GM12873 (cell line): Measurements from ENCODE around the gene FARP1.
A peak's percentile ranks its signal among the peaks of the same experiment; 100 is the strongest.

Experiments
- TF ChIP-seq, protein P1 (sequence below): IDR thresholded peaks from 2 replicates; pipeline ENCODE4 v1.5.1; 2012; ENCODE audit warnings: low read depth, mild to moderate bottlenecking, moderate library complexity, low read length, control low read depth; ENCODE audit not compliant: insufficient read depth; ENCODE audit errors: missing control alignments

FARP1 gene

DNA sequence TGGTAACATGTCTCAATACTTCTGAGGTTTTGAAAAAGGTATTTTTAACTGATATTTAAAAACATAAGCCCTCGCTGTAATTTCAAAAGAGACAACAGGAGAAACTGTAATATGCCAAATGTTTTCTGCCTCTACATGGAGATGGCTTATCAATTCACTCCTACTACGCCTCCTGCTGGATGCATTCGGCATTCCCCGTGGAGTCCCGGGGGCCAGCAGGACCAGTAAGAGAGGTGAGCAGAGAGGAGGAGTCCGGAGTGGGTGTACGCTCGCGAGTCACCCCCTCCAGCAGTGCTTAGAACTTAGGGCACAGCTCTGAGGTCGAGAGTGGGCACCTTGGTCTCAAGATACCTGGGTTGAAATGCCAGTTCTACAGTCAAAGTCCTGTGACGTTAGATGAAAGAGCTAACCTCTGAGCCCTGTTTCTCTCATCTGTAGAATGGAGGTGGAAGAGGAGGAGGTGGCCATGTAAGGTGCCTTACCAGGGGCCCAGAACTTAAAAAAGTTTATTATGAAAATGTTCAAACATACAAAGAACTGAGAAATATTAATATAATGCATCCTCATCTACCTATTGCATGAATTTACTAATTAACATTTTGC lies 323.8 kb downstream of the FARP1 start:
- TF ChIP-seq, protein P1, sequence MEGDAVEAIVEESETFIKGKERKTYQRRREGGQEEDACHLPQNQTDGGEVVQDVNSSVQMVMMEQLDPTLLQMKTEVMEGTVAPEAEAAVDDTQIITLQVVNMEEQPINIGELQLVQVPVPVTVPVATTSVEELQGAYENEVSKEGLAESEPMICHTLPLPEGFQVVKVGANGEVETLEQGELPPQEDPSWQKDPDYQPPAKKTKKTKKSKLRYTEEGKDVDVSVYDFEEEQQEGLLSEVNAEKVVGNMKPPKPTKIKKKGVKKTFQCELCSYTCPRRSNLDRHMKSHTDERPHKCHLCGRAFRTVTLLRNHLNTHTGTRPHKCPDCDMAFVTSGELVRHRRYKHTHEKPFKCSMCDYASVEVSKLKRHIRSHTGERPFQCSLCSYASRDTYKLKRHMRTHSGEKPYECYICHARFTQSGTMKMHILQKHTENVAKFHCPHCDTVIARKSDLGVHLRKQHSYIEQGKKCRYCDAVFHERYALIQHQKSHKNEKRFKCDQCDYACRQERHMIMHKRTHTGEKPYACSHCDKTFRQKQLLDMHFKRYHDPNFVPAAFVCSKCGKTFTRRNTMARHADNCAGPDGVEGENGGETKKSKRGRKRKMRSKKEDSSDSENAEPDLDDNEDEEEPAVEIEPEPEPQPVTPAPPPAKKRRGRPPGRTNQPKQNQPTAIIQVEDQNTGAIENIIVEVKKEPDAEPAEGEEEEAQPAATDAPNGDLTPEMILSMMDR: peak; percentile 63

DNA sequence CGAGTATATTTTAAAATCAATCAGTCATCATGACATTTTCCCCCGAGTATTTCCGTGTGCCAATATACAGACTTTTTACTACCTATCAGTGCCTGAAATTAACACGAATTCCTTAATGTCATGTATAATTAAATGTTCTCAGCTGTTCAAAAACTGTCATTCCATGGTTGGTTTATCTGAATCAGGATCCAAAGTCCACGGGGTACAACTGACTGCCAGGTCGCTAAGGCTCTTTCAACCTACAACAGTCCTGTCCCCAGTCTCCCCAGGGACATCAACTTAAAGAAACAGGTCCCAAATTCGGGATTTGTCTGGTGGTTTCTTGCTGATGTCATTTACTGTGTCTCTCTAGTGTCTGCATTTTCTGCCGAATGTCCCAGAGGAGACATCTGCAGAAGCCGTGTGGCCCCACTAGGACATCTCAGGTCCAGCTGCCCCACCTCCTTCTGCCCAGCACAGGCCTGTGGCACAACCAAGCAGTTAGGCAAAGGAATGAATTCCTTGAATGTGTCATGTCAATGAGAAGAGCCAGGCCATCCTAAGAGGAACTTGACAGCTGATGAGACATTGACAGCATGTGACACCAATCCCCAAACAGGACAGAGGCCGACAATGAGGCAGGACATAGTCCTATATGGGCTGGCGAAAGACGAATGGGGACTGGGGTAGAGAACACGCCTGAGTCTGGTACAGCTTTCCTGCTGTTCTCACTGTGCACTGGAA lies 324.5 kb downstream of the FARP1 start:
- TF ChIP-seq, protein P1: no peak

DNA sequence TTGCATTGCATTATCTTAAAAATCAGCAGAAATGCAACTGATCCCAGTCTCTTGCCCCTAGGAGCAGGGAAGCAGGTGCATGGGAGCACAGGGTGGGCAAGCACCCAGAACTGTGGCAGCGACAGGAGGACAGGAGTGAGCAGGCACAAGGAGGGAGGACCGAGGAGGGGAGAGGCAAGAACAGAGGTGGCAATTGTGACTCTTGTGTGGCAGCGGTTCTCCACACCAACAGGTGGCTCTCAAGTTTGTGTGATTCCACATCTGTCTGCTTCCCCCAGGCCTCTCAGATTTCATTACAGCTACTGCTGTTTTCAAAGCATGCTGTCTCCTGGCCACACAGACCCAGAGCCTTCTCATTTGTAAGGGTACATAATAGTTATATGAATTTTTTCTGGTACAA lies 325.5 kb downstream of the FARP1 start:
- TF ChIP-seq, protein P1: peak; percentile 18

DNA sequence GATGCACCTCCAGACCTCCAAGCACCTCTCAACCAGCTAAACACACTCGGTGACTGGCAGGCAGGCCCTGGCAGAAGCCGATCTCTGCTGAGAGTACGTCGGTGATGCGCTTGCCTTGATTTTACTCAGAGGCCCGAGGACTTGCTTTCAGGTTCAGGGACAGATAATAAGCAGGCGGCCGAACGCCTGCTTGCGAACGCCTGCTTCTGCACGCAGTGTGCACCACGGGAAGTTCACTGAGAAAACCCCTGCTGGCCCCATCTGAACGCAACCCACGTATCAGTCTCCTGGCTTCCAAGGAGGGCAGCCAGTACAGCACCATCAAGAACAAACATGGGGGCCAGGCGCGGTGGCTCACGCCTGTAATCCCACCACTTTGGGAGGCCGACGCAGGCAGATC lies 326.0 kb downstream of the FARP1 start:
- TF ChIP-seq, protein P1: no peak

DNA sequence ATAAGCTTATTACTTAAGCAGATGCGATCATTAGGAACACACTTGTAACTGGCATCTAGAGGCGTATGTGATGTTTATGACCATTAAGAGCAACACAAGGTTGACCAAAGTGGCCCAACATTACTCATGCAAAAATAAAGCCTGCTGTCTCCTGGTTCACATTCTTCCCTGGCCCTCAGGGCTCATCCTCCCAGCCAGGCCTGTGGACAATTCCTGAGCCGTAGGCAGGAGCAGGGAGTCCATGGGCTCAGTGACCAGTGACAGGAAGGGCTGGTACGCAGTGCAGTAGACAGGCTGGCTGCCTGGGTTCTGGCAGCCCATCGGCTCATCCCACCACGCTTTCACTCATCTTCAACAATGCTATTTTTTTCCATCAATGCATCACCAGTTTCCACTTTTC lies 328.0 kb downstream of the FARP1 start:
- TF ChIP-seq, protein P1: no peak

DNA sequence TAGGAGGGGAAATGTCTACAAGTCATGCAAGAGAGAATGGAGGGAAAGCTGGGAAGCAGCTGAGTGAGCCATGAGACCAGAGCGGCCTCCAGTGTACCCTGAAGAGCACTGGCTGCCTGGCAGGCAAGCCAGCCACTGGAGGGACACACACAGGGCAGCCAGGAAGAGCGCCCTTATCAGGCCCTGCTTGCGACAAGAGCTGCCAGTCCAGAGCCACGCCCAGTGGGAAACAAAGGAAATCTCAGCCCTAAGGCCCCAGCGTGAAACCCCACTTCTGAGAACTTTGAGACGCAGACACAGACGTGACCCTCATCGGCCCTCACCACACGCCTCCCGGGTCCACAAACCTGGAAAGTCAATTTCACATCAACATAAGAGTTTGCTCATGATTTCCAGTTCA lies 329.0 kb downstream of the FARP1 start:
- TF ChIP-seq, protein P1: no peak

DNA sequence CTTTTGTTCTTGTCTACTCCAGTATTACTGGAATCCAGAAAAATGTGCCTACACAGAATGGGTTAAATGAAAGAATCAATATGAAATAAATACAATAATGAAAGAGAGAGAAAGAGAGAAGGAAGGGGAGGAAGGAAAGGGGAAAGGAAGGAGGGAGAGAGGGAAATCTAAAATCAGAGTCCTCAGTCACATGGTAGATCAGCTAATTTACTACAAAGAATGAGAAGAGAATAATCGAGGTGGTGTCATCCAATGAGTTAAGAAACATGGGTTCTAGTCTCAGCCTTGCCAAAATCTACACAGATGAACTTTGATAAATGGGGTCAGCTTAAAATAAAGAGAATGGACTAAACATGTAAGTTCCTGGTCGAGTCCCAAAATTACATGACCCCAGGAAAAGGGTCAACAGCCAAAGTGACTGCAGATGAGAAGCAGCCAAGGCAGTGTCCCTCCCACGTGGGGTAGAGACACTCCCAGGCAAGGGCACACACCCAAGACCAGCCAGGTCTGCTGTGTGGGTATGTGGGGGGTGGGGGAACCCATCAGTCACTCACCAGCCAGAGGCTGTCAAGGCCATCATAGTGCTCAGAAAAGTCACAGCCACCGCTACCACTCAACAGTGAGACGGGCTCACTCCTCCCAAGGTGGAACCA lies 330.4 kb downstream of the FARP1 start:
- TF ChIP-seq, protein P1: no peak
